NCI-H2227 treated with DMSO at 0.1 percent for 48 hours (cell line): Measurements from ENCODE around the gene TEX11.
"Not testable (repeated sequence)": the region's sequence is repeated elsewhere in the genome, so short reads cannot be mapped to it uniquely, and the experiment has no call there.

ENCODE experiments used
- DNase-seq: peaks from one replicate; lab custom pipeline; 2025; lab: John Stamatoyannopoulos, UW

The TEX11 gene

GRCh38 chrX:70908541-70908940, at the start of gene TEX11:
Gene TEX11 (minus strand): TSS chrX:70908711. CDS start chrX:70907789, 922 bp downstream.
- no peak for DNase-seq

GRCh38 chrX:70954871-70955270, 46.4 kb upstream of the TEX11 start:
- DNase-seq = no peak

GRCh38 chrX:70924294-70924911, 15.9 kb upstream of the TEX11 start:
- no peak for DNase-seq

GRCh38 chrX:70922774-70923473, 14.4 kb upstream of the TEX11 start:
- DNase-seq = no peak

- no peak for DNase-seq
Measured at GRCh38 chrX:70921709-70922352, 13.3 kb upstream of the TEX11 start.

GRCh38 chrX:70916754-70917153, 8.2 kb upstream of the TEX11 start:
- DNase-seq = no peak

- DNase-seq = peak; percentile 4
Measured at GRCh38 chrX:70907900-70908299, 611 bp downstream of the TEX11 start.

GRCh38 chrX:70901465-70901864, 7.0 kb downstream of the TEX11 start:
- DNase-seq = no peak

GRCh38 chrX:70890441-70890840, 18.1 kb downstream of the TEX11 start:
- DNase-seq = not testable (repeated sequence)

- no peak for DNase-seq
Measured at GRCh38 chrX:70878902-70879301, 29.6 kb downstream of the TEX11 start.

- no peak for DNase-seq
Measured at GRCh38 chrX:70852294-70852693, 56.2 kb downstream of the TEX11 start.

GRCh38 chrX:70844081-70844480, 64.4 kb downstream of the TEX11 start:
- DNase-seq = not testable (repeated sequence)

GRCh38 chrX:70843620-70844019, 64.9 kb downstream of the TEX11 start:
- not testable (repeated sequence) for DNase-seq

GRCh38 chrX:70834589-70834988, 73.9 kb downstream of the TEX11 start:
- DNase-seq = no peak

GRCh38 chrX:70826715-70827114, 81.8 kb downstream of the TEX11 start:
- no peak for DNase-seq

GRCh38 chrX:70825366-70825765, 83.1 kb downstream of the TEX11 start:
- DNase-seq = no peak

GRCh38 chrX:70808942-70809940, 99.3 kb downstream of the TEX11 start:
- no peak for DNase-seq

- no peak for DNase-seq
Measured at GRCh38 chrX:70806081-70806480, 102.4 kb downstream of the TEX11 start.

- not testable (repeated sequence) for DNase-seq
Measured at GRCh38 chrX:70796742-70797141, 111.8 kb downstream of the TEX11 start.

- no peak for DNase-seq
Measured at GRCh38 chrX:70774223-70774622, 134.3 kb downstream of the TEX11 start.

- DNase-seq = no peak
Measured at GRCh38 chrX:70769659-70770227, 138.8 kb downstream of the TEX11 start.

- no peak for DNase-seq
Measured at GRCh38 chrX:70762285-70762684, 146.2 kb downstream of the TEX11 start.
